ENCODE data around the gene B3GAT1. TPM values are rescaled to one million over a fixed set of nuclear protein-coding genes. Genes with fewer than 3 reads are reported as not detected.

Gene B3GAT1
- total RNA-seq, 2 donors from 2014 or later, result 0.71 TPM; not detected in 1

- no peaks in the 10 kb centered on the region for H3K4me1 ChIP-seq (ENCODE audit: control insufficient read depth in 1 of 2, low read depth in 2 of 2)
- ATAC-seq (ENCODE audit: insufficient number of reproducible peaks, low FRiP score, low read depth), result no peak
- H3K9me3 ChIP-seq, result no peaks in the 10 kb centered on the region
- no peak for TF ChIP-seq CTCF (IDR thresholded peaks at IDR 0.05)
- no peak for DNase-seq (ENCODE audit: low spot score)
- no peaks in the 10 kb centered on the region for H3K27me3 ChIP-seq (replicated peaks; ENCODE audit: insufficient read depth)
- H3K36me3 ChIP-seq, result no peaks in the 10 kb centered on the region
- H3K4me3 ChIP-seq, result no peak overlapping the region
- H3K27ac ChIP-seq, result no peak overlapping the region
Observed at GRCh38 chr11:134363592-134363991, 48.5 kb downstream of the B3GAT1 start.

GRCh38 chr11:134363161-134363560, 48.9 kb downstream of the B3GAT1 start:
- H3K27ac ChIP-seq, result no peak overlapping the region
- no peak for TF ChIP-seq CTCF (IDR thresholded peaks at IDR 0.05)
- no peaks in the 10 kb centered on the region for H3K36me3 ChIP-seq
- DNase-seq (ENCODE audit: low spot score) (no peak), ATAC-seq (ENCODE audit: insufficient number of reproducible peaks, low FRiP score, low read depth) (no peak)
- H3K27me3 ChIP-seq (replicated peaks; ENCODE audit: insufficient read depth), result no peaks in the 10 kb centered on the region
- no peaks in the 10 kb centered on the region for H3K9me3 ChIP-seq
- no peak overlapping the region for H3K4me3 ChIP-seq
- H3K4me1 ChIP-seq (ENCODE audit: control insufficient read depth in 1 of 2, low read depth in 2 of 2), result no peaks in the 10 kb centered on the region

- no peak overlapping the region for H3K4me3 ChIP-seq
- DNase-seq (ENCODE audit: low spot score) (no peak), ATAC-seq (ENCODE audit: insufficient number of reproducible peaks, low FRiP score, low read depth) (no peak)
- no peaks in the 10 kb centered on the region for H3K9me3 ChIP-seq
- no peaks in the 10 kb centered on the region for H3K36me3 ChIP-seq
- no peak for TF ChIP-seq CTCF (IDR thresholded peaks at IDR 0.05)
- no peaks in the 10 kb centered on the region for H3K27me3 ChIP-seq (replicated peaks; ENCODE audit: insufficient read depth)
- no peaks in the 10 kb centered on the region for H3K4me1 ChIP-seq (ENCODE audit: control insufficient read depth in 1 of 2, low read depth in 2 of 2)
- no peak overlapping the region for H3K27ac ChIP-seq
Observed at GRCh38 chr11:134362192-134362901, 49.7 kb downstream of the B3GAT1 start.

- Histone ChIP-seq H3K9me3 (no peaks in the 10 kb centered on the region), H3K27me3 (replicated peaks; ENCODE audit: insufficient read depth) (no peaks in the 10 kb centered on the region), H3K27ac (no peak overlapping the region), H3K36me3 (no peaks in the 10 kb centered on the region), H3K4me3 (no peak overlapping the region), H3K4me1 (ENCODE audit: control insufficient read depth in 1 of 2, low read depth in 2 of 2) (no peaks in the 10 kb centered on the region)
- DNase-seq (ENCODE audit: low spot score), result no peak
- no peak for ATAC-seq (ENCODE audit: insufficient number of reproducible peaks, low FRiP score, low read depth)
- TF ChIP-seq CTCF (IDR thresholded peaks at IDR 0.05), result no peak
Observed at GRCh38 chr11:134361661-134362060, 50.4 kb downstream of the B3GAT1 start.

GRCh38 chr11:134360050-134360835, 51.8 kb downstream of the B3GAT1 start:
- Histone ChIP-seq H3K27me3 (replicated peaks; ENCODE audit: insufficient read depth) (no peaks in the 10 kb centered on the region), H3K36me3 (no peaks in the 10 kb centered on the region), H3K4me3 (no peak overlapping the region), H3K27ac (no peak overlapping the region), H3K4me1 (ENCODE audit: control insufficient read depth in 1 of 2, low read depth in 2 of 2) (no peaks in the 10 kb centered on the region), H3K9me3 (no peaks in the 10 kb centered on the region)
- TF ChIP-seq CTCF (IDR thresholded peaks at IDR 0.05), result peak; percentile 71
- DNase-seq (ENCODE audit: low spot score) (no peak), ATAC-seq (ENCODE audit: insufficient number of reproducible peaks, low FRiP score, low read depth) (no peak)
